Measurements from ENCODE around the gene PLEKHA8.

DNA sequence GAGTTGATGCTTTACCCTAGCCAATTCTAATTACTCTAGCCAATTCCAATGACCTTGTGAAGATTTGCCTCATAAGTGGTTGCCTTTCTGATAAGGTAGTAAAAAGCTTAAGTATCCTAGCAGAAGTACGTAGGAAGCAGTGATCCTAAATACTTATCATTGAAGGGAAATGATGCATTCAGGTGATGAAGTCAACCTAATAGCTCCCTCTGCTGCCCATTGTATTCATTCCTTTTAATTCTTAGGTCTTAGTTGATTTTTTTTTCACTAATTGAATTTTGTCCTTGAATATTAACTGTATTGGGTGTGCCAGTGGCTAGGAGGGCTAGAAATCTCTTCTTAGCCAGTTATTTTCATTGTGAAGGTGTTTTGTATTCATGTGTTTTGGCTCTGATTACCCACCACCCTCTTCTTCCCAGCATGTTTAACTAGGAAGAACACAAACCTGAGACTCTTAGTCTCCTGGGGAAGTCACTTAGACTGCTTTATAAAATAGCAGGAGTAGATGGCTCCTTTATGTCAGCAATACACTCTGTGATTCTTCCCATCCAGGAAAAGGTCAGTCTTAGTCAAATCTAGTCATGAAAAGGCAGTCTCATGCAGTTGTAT, 46.3 kb downstream of the PLEKHA8 start:
- TF ChIP-seq CTCF (IDR thresholded peaks at IDR 0.05) (peak; percentile 54), EZH2 (IDR thresholded peaks at IDR 0.05) (no peak)
